Urinary bladder (tissue), 4 donors: ENCODE measurements around the gene CALB2. TPM values are rescaled to one million over a fixed set of nuclear protein-coding genes. Genes with fewer than 3 reads are reported as not detected.

Source experiments
- DNase-seq: peaks from one replicate; pipeline ENCODE4 v3.0.0-alpha.2; 2015; ENCODE audit errors: extremely low spot score
- H3K27ac ChIP-seq: one replicate; pipeline ENCODE4 v1.5.1; 2013; ENCODE audit warnings: low read depth, mild to moderate bottlenecking, moderate library complexity
- H3K36me3 ChIP-seq: one replicate; pipeline ENCODE4 v1.6.1; 2013; ENCODE audit warnings: mild to moderate bottlenecking, moderate library complexity; ENCODE audit not compliant: insufficient read depth
- H3K4me1 ChIP-seq: one replicate; pipeline ENCODE4 v1.6.1; 2013; ENCODE audit warnings: mild to moderate bottlenecking, moderate library complexity; ENCODE audit not compliant: insufficient read depth
- H3K4me3 ChIP-seq: one replicate; pipeline ENCODE4 v1.5.1; 2013; ENCODE audit warnings: low read depth, low read length
- WGBS: extraction: QIAGEN DNeasy Blood & Tissue Kit; methylation state at CpG from one replicate; pipeline ENCODE4 v1.1.7; 2013; 5-methylcytosine and 5-hydroxymethylcytosine counted together
- polyA plus RNA-seq: library from polyadenylated mRNA; stranded (reverse); fragments of 200-250 nt; gene quantifications from one replicate; pipeline ENCODE4 v1.2.3, GENCODE V29; 2013
- total RNA-seq: library from RNA; depleted of rRNA; stranded (reverse); fragments of >200 nt; gene quantifications from one replicate; pipeline ENCODE4 v1.2.3, GENCODE V29; 2014
- donor health status: healthy with polysubstance abuse.
- donor health status: healthy.

CALB2 gene
- total and polyA plus RNA-seq, 2 donors: 1.4 to 1.6 TPM

DNA sequence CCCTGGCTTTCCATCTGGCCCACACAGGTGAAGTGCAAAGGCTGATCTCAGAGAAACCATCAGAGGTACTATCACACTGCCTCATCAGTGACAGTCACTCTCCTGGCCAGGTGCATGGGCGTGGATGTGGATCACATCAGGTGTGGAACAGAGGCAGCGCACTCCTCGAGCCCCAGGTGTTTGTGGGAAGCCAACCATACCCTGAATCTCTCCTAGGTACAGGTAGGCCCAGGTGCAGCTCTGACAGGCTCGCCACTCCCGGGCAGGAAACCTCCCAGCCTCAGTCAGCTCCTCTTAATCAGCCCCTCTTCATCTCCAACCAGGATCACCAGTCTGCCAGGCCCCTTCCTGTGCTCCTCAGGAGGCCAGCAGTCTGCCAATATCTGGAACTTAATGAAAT lies 51.6 kb downstream of the CALB2 start:
- 79% methylated on average over 5 of the region's 5 CpGs for WGBS
- Histone ChIP-seq H3K27ac (no peak overlapping the region), H3K36me3 (no peaks in the 10 kb centered on the region), H3K4me1 (no peaks in the 10 kb centered on the region), H3K4me3 (no peak overlapping the region)
- no peak for DNase-seq

DNA sequence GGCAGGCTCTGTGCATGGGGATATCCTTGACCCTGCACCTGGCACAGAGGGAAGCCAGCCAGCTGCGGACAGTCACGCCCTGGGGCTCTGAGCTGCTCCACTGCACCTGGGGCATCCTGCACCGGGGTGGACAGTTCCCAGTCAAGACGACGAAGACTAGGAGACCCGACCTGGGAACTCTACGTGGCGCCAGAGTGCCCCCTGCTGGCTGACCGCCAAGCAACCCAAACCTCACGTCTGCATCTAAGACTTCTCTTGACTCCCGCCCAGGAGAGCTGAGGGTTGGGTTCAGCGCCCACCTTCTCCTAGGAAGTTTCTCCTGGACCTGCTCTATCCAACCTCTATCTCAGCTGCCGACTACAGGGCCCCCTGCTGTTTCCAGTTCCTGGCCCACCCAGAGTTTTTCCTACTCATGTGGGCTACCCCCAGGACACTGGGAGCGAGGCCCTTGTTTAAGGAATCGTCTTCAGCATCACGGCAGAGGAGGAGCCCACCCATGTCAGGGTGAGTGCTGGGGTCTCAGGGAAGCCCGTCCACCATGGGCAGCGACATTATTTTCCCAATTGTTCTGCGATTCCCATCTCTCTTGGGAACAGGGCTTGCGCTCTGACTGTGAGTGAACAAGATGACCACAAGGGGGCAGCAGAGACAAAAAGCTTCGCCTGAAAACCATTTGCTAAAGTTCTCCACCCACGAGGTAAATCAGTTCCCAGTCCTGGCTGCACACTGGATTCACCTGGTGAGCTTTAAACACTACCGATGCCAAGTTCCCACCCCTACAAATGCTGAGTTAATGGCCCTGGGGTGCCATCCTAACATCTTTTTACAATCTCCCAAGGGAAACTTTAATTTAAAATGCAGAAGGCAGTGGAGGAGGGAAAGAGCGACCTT lies 54.0 kb downstream of the CALB2 start:
- no peaks in the 10 kb centered on the region for H3K36me3 ChIP-seq
- no peak overlapping the region for H3K4me3 ChIP-seq
- H3K4me1 ChIP-seq: no peaks in the 10 kb centered on the region
- 7% methylated on average over 24 of the region's 24 CpGs for WGBS
- no peak overlapping the region for H3K27ac ChIP-seq
- peak; percentile 45 for DNase-seq

- WGBS: 64% methylated on average over 4 of the region's 4 CpGs
- H3K27ac ChIP-seq: no peak overlapping the region
- DNase-seq: no peak
- H3K4me1 ChIP-seq: no peaks in the 10 kb centered on the region
- no peaks in the 10 kb centered on the region for H3K36me3 ChIP-seq
- no peak overlapping the region for H3K4me3 ChIP-seq
Observed at GRCh38 chr16:71413341-71413740, 54.8 kb downstream of the CALB2 start.

GRCh38 chr16:71414038-71414437 lies 55.5 kb downstream of the CALB2 start:
- 90% methylated on average over 5 of the region's 5 CpGs for WGBS
- no peak for DNase-seq
- H3K27ac ChIP-seq: no peak overlapping the region
- no peaks in the 10 kb centered on the region for H3K36me3 ChIP-seq
- no peak overlapping the region for H3K4me3 ChIP-seq
- H3K4me1 ChIP-seq: no peaks in the 10 kb centered on the region

DNA sequence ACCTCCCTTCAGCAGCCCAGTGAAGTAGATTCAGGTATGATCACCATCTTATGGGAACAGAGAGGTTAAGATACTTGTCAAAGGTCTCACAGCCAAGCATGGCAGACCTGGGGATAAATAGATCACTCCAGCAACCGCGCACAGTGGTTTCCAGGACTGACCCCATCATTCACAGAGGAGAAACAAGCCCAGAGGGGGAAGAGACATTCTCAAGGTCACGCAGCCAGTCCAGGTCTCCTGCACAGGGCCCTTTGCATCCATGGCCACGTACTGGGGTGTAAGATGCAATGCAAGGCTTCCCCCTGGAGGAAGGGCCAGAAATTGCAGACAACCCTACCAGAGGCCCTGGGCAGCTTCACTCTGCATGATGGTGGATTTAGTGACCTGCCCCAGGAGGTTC lies 63.4 kb downstream of the CALB2 start:
- DNase-seq: no peak
- Histone ChIP-seq H3K4me3 (no peak overlapping the region), H3K27ac (no peak overlapping the region), H3K36me3 (no peaks in the 10 kb centered on the region), H3K4me1 (no peaks in the 10 kb centered on the region)
- WGBS: 59% methylated on average over 4 of the region's 4 CpGs

DNA sequence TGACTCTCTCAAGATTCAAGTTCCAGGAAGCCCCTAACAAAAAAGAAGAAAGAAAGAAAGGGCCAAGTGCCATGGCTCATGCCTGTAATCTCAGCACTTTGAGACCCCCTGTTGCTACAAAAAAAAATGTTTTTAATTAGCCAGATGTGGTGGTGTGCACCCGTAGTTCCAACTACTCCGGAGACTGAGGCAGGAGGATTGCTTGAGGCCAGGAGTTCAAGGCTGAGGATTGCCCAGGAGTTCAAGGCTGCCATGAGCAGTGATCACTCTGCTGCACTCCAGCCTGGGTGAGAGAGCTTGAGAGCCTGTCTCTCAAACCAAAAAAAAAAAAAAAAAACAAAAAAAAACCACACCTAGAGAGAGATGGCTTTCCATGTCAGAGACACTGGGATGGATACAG lies 64.5 kb downstream of the CALB2 start:
- H3K27ac ChIP-seq: no peak overlapping the region
- no peak for DNase-seq
- no peak overlapping the region for H3K4me3 ChIP-seq
- 71% methylated on average over 2 of the region's 2 CpGs for WGBS
- H3K36me3 ChIP-seq: no peaks in the 10 kb centered on the region
- H3K4me1 ChIP-seq: no peaks in the 10 kb centered on the region

GRCh38 chr16:71423865-71424264 lies 65.3 kb downstream of the CALB2 start:
- H3K36me3 ChIP-seq: no peaks in the 10 kb centered on the region
- no peaks in the 10 kb centered on the region for H3K4me1 ChIP-seq
- DNase-seq: no peak
- H3K4me3 ChIP-seq: no peak overlapping the region
- no peak overlapping the region for H3K27ac ChIP-seq
- 88% methylated on average over 7 of the region's 7 CpGs for WGBS

GRCh38 chr16:71424626-71425025 lies 66.1 kb downstream of the CALB2 start:
- 73% methylated on average over 6 of the region's 6 CpGs for WGBS
- no peak for DNase-seq
- Histone ChIP-seq H3K27ac (no peak overlapping the region), H3K4me1 (no peaks in the 10 kb centered on the region), H3K4me3 (no peak overlapping the region), H3K36me3 (no peaks in the 10 kb centered on the region)

GRCh38 chr16:71425746-71426068 lies 67.2 kb downstream of the CALB2 start:
- Histone ChIP-seq H3K36me3 (no peaks in the 10 kb centered on the region), H3K4me3 (no peak overlapping the region), H3K4me1 (no peaks in the 10 kb centered on the region), H3K27ac (no peak overlapping the region)
- 4% methylated on average over 18 of the region's 18 CpGs for WGBS
- no peak for DNase-seq

- DNase-seq: no peak
- no peak overlapping the region for H3K4me3 ChIP-seq
- no peaks in the 10 kb centered on the region for H3K4me1 ChIP-seq
- H3K27ac ChIP-seq: no peak overlapping the region
- 2% methylated on average over 48 of the region's 48 CpGs for WGBS
- no peaks in the 10 kb centered on the region for H3K36me3 ChIP-seq
Observed at GRCh38 chr16:71426069-71426879, 67.8 kb downstream of the CALB2 start.

GRCh38 chr16:71426880-71427615 lies 68.5 kb downstream of the CALB2 start:
- Histone ChIP-seq H3K36me3 (no peaks in the 10 kb centered on the region), H3K4me3 (no peak overlapping the region), H3K27ac (no peak overlapping the region), H3K4me1 (no peaks in the 10 kb centered on the region)
- no peak for DNase-seq
- WGBS: 67% methylated on average over 12 of the region's 12 CpGs

- H3K4me3 ChIP-seq: no peak overlapping the region
- DNase-seq: no peak
- H3K27ac ChIP-seq: no peak overlapping the region
- no peaks in the 10 kb centered on the region for H3K4me1 ChIP-seq
- H3K36me3 ChIP-seq: no peaks in the 10 kb centered on the region
Observed at GRCh38 chr16:71428385-71428784, 69.9 kb downstream of the CALB2 start.

DNA sequence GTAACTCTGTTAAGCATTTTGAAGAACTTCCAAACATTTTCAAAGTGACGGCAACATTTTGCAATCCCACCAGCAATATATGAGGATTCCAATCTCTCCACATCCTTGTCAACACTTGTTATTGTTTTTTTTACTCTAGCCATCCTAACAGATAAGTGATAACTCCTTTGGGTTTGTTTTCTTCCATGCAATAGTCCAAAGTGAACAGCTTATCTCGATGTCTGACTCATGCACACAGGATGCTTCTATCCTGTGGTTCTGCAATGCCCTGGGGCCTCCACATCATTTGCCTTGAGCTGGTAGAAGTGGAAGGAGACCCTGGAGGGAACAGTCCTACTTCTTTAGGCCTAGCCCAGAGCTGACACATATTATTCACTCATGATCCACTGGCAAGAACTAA lies 70.4 kb downstream of the CALB2 start:
- no peak overlapping the region for H3K4me3 ChIP-seq
- H3K4me1 ChIP-seq: no peaks in the 10 kb centered on the region
- 80% methylated on average over 2 of the region's 2 CpGs for WGBS
- DNase-seq: no peak
- H3K27ac ChIP-seq: no peak overlapping the region
- H3K36me3 ChIP-seq: no peaks in the 10 kb centered on the region

- DNase-seq: no peak
- Histone ChIP-seq H3K4me3 (no peak overlapping the region), H3K36me3 (no peaks in the 10 kb centered on the region), H3K4me1 (no peaks in the 10 kb centered on the region), H3K27ac (no peak overlapping the region)
- WGBS: 77% methylated on average over 3 of the region's 3 CpGs
Observed at GRCh38 chr16:71429581-71429980, 71.1 kb downstream of the CALB2 start.
